Fibroblast of pulmonary artery (primary cell): ENCODE measurements around the gene RBCK1.

Experiments used
- DNase-seq: peaks from one replicate; pipeline ENCODE4 v3.0.0-alpha.2; 2010; ENCODE audit warnings: low read depth
- H3K4me3 ChIP-seq: replicated peaks from 2 replicates; pipeline ENCODE4 v1.5.1; 2011; ENCODE audit warnings: low read depth, mild to moderate bottlenecking, control low read depth, low read length, moderate library complexity
- TF ChIP-seq, protein P1 (sequence below): IDR thresholded peaks from 2 replicates; pipeline ENCODE4 v1.5.1; 2011; ENCODE audit warnings: mild to moderate bottlenecking, control low read depth, low read length, inconsistent platforms; ENCODE audit errors: missing control alignments

RBCK1 gene

GRCh38 chr20:460180-460579 is 52.1 kb downstream of the RBCK1 start:
- peak overlapping the region; percentile 84 for H3K4me3 ChIP-seq
- TF ChIP-seq, protein P1, sequence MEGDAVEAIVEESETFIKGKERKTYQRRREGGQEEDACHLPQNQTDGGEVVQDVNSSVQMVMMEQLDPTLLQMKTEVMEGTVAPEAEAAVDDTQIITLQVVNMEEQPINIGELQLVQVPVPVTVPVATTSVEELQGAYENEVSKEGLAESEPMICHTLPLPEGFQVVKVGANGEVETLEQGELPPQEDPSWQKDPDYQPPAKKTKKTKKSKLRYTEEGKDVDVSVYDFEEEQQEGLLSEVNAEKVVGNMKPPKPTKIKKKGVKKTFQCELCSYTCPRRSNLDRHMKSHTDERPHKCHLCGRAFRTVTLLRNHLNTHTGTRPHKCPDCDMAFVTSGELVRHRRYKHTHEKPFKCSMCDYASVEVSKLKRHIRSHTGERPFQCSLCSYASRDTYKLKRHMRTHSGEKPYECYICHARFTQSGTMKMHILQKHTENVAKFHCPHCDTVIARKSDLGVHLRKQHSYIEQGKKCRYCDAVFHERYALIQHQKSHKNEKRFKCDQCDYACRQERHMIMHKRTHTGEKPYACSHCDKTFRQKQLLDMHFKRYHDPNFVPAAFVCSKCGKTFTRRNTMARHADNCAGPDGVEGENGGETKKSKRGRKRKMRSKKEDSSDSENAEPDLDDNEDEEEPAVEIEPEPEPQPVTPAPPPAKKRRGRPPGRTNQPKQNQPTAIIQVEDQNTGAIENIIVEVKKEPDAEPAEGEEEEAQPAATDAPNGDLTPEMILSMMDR = no peak
- DNase-seq = no peak

DNA sequence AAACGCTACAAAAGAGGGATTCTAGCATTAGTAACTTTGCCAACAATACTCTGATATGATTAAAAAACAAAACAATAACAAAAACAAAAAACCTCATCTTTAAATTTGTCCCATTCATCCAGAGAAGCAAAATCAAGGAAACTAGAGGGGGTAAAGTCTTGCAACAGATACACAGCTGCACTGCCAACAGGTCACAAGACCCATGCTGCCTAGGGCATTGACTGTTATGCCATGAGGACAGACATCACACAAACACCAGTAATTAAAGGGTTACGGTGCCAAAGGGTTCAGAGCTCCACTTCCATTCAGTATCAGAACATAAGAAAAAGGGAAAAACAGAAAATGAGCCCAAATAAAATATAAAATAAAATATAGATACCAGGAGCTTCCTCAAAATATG is 52.6 kb downstream of the RBCK1 start:
- DNase-seq = peak; percentile 38
- TF ChIP-seq, protein P1 = no peak
- H3K4me3 ChIP-seq = peak overlapping the region; percentile 84

DNA sequence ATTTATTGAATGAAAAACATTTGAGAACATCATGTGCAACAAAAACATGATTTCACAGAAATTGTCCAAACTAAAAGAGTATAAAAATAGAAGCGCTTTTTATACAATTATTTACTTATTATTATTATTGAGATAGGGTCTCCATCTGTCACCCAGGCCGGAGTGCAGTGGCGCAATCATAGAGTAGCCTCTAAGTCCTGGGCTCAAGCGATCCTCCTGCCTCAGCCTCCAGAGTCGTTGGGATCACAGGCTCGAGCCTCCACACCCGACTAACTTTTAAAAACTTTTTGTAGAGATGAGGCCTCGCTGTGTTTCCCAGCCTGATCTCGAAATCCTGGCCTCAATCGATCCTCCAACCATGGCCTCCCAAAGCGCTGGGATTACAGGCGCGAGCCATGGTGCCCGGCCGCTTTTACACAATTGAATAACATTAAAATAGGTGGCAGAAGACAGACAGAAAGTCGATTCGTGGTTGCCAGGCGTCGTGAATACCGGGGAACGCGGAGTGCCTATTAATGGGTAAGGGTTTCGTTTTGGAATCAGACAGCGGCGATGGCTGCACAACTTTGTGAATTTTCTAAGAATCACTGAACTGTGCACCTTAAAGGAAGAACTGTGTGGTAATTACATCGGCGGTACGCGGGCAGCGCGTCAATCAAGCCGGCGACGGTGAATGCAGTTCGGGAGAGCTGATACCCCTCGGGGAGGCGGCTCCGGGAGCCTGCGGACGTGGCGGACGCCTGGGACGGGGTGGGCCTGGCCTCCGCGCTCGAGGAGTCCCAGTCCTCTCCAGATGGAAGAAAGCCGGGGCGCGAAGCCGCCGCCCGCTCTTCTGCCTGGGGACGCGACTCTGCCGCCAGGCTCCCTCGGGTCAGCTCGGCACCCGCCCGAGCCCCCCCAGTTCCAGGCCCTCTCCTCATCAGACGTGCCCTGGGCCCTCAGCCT is 53.4 kb downstream of the RBCK1 start:
- TF ChIP-seq, protein P1 = no peak
- peak overlapping the region; percentile 84 for H3K4me3 ChIP-seq
- peak; percentile 52 for DNase-seq

DNA sequence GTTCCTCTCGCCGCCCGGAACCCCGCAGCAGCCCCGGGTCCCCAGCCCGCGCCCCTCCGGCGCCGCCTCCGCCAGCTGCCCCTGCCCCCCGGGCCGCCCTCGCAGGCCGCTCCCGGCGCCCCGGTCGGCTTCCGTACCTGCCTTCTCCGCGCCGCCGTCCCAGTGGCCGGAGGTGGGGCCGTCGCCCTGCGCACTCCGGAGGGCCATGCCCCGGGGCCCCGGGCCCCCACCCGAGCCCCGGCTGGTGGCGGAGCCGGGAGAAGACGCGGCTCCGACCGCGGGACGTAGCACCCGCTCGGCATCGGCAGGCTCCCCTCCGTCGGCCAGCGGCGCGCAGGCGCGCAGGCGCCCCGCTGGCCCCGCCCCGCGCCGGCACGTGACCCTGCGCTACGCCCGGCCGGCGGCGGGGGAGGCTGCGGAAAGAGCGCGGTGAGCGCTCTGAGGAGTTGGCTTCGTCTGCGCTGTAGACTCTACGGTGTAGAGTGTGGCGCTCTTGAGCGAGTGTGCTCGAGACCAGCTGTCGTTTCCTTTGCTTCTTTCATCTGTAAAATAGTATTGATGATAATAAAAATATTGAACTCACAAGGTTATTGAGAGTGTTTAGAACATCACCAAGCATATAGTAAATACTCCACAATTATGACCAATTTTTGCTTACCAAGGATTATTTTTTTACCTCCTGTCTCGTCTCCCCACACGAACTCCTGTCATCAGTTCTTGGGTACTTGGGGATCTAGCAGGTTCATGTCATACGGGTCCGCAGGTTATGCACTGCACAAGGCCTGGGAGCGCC is 54.3 kb downstream of the RBCK1 start, which contains the start of gene TBC1D20:
TBC1D20 (minus strand) TSS at position 335 of the 793 bp plus-strand sequence; CDS start at position 207, 128 bp downstream.
- peak; percentile 87 for DNase-seq
- TF ChIP-seq, protein P1 = peak; percentile 14

DNA sequence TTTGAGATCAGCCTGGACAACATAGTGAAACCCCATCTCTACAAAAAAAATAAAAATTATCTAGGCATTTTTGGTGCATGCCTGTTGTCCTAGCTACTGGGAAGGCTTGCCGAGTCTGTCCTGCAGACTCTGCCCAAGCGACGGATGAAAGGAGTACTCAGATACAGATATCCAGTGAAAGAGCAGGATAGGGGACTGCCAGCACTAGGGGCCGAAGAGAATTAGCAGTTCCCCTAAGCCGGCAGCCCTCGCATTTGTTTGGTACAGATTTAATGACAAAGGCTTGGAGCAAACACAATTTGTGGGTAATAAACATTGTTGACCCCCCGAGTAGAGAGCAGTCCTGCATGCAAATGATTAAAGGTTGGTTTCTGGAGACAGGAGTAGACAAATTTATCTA is 59.7 kb downstream of the RBCK1 start:
- TF ChIP-seq, protein P1 = no peak
- DNase-seq = no peak
- H3K4me3 ChIP-seq = no peak overlapping the region

More for the DNA sequence above, 54.3 kb downstream of the RBCK1 start, which contains the start of gene TBC1D20:
- H3K4me3 ChIP-seq = peak within 1 kb of the TSS; percentile 84

- TF ChIP-seq, protein P1 = no peak
- H3K4me3 ChIP-seq = no peak overlapping the region
Observed at GRCh38 chr20:469746-470490, 61.8 kb downstream of the RBCK1 start.

More at GRCh38 chr20:469746-470490, 61.8 kb downstream of the RBCK1 start:
- DNase-seq = no peak
